HPDE6-E6E7 (cell line): ENCODE data around the gene DHRS2.
"Not testable (repeated sequence)": the region's sequence is repeated elsewhere in the genome, so short reads cannot be mapped to it uniquely, and the experiment has no call there.

Source experiments
- DNase-seq: peaks from one replicate; pipeline ENCODE4 v3.0.0; 2011; ENCODE audit warnings: missing footprints; ENCODE audit errors: extremely low spot score

Gene DHRS2

DNA sequence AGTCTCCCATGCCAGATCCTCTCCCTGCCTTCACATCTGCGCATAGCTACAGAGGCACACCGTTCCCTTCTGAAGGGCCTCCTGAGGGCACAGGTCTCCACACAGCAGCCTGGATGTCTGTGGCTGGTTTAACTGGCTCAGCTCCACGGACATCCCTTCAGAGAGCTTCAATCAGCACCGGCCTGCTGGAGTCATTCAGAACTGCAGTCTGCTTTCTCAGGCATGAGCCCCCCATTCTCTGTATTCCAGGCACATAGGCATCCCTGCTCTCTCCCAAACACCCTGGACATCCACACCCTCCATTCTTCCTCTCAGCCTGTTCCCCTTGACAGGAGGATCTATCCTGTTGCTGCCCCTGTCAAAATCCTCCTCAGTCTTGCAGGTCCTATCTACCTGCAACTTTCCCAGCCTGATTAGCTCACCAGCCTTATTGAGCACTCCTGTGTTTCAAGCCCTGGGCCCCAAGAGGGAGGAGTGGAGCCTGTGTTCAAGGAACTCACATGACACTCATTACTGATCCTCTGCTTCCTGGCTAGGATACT, 2.9 kb upstream of the DHRS2 start:
- no peak for DNase-seq

DNA sequence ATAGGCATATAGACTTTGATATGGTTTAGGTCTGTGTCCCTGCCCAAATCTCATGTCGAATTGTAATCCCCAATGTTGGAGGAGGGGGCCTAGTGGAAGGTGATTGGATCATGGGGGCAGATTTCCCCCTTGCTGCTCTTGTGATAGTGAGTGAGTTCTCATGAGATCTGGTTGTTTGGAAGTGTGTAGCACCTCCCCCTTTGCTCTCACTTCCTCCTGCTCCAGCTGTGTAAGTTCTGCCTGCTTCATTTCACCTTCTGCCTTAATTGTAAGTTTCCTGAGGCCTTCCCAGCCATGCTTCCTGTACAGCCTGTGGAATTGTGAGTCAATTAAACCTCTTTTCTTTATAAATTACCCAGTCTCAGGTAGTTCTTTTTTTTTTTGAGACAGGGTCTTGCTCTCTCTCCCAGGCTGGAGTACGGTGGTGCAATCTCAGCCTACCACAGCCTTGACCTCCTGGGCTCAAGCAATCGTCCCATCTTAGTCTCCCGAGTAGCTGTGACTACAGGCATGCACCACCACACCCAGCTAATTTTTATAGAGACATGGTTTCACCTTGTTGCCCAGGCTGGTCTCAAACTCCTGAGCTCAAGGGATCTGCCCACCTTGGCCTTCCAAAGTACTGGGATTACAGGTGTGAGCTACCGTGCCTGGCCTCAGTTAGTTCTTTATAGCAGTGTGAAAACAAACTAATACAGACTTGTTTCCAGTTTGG, 1.3 kb upstream of the DHRS2 start:
- DNase-seq: not testable (repeated sequence)

DNA sequence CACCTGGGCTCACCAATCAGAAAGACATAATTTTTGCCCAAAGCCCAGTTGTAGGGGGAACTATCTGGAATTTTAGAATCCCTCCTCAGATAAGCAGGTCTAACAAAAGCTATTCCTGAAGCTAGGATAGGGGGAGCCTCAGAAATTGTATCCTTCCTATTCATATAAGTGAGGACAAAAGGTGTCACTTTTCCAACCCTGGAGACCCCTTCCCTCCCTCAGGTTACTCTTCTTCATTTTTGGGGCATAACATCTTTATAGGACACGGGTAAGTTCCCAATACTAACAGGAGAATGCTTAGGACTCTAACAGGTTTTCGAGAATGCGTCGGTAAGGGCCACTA, 1.1 kb downstream of the DHRS2 start:
- DNase-seq: not testable (repeated sequence)

DNA sequence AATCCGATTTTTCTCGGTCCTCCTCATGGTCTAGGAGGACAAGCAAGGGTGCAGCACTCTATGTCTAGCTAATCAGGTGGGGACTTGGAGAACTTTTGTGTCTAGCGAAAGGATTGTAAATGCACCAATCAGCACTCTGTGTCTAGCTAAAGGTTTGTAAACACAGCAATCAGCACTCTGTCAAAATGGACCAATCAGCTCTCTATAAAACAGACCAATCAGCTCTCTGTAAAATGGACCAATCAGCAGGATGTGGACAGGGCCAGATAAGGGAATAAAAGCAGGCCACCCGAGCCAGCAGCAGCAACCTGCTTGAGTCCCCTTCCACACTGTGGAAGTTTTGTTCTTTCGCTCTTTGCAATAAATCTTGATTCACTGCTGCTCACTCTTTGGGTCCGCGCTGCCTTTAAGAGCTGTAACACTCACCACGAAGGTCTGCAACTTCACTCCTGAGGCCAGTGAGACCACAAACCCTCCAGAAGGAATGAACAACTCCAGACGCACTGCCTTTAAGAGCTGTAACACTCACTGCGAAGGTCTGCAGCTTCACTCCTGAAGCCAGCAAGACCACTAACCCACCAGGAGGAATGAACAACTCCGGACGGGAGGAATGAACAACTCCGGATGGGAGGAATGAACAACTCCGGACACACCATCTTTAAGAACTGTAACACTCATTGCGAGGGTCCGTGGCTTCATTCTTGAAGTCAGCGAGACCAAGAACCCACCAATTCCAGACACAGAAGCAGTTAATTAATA, 1.7 kb downstream of the DHRS2 start:
- not testable (repeated sequence) for DNase-seq

DNA sequence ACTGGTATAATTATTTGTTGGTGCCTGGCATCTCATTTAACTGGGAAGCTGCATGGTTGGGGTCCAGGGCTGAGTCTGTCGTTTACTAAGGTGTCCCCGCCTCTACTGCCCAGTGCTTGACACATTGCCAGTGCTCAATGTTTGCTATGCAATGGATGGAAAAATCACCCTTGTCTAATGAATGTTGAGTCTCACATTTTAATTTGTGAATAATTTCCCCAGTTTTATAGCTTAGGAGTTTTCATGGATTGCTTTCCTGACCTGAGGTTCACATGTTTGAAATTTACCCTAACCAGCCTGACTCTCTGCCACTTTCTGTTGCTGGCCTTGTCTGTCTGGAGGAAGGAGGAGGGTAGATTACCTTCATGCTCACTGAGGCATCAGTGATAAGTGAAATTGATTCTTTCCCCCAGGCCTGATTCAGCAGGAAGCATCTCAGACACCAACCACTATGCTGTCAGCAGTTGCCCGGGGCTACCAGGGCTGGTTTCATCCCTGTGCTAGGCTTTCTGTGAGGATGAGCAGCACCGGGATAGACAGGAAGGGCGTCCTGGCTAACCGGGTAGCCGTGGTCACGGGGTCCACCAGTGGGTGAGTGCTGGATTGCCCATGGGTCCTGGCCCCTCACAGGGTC, 2.4 kb downstream of the DHRS2 start:
- DNase-seq: no peak

DNA sequence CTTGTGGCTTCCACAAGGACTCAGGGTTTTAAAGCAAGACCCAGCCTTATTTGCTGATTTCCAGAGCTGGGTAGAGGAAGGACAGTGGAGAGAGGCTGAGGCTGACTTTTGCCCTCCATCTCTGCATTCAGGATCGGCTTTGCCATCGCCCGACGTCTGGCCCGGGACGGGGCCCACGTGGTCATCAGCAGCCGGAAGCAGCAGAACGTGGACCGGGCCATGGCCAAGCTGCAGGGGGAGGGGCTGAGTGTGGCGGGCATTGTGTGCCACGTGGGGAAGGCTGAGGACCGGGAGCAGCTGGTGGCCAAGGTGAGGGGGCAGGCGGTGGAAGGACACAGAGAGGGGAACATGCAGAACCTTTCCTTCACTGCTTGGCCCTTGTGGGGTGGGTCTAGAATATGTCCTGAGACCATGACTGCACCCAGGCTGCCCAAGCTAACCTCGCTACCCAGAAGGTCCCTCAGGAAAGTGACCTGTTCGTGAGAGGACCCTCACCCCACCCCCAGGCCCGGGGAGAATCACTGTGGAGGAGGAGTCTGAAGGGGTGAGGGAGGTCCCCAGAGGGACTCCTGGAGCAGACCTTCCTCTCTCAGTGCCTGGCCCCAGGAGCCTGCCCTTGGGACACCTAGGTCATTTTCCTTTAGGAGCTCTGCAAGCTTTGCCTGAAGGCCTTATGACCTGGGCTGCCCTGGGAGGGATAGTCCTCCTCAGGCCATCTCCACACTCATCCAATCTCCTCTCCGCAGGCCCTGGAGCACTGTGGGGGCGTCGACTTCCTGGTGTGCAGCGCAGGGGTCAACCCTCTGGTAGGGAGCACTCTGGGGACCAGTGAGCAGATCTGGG, 3.1 kb downstream of the DHRS2 start:
- DNase-seq: no peak

DNA sequence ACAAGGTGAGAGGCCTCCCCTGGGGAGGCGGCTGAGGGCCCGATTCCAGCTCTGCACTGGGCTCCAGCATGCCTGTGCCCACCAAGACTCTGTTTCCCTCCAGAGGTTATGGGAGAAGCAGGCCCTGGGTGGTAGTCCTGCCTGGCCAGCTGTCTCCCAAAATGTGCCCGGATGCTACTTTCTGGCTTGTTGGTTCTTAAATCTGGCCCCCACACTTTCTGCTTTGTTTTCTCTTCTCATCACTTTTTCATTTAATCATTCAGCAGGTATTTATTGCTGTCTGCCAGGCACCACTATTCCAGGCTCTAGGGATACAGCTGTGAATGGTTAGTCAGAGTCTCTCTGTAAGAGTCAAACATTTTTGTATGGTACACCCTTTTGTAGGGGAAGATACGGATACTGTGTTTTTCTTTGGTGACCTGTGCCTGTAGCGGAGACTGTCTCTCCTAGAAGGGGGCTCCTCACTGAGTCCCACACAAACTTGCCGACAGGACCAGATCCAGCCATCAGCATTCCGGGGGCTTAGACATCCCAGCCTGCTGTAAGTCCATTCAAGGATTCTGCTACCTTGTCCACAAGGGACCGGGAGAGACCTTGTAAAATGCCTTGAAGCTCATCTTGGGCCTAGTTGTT, 3.8 kb downstream of the DHRS2 start:
- DNase-seq: no peak

DNA sequence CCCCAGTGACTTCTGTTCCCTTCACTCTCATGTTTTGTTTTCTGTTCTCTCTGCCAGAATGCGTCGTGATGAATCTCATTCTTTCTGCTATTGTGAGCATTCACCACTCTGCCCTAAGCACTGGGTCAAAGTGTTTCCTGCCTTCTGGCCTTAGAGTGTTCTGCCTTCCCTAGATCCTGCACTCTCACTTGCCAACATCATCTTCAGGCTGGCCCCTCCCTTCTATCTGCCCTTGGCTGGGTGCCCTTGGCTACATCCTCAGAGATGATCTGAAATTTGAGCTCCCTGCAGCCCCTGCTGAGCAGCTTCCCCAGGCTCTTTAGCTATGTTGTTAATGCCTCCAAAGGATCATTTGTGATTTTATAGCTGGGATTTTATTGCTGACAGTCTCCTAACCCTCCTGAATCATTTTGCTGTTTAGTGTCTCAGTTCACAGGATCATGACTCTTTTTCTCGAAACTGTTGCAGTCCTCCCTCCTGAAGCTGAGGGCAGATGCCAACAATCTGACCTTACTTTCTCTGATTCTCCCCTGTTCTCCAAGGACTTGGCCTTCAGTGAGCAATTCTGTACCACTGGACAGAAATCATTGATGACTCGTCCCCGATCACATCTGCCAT, 4.5 kb downstream of the DHRS2 start:
- no peak for DNase-seq

DNA sequence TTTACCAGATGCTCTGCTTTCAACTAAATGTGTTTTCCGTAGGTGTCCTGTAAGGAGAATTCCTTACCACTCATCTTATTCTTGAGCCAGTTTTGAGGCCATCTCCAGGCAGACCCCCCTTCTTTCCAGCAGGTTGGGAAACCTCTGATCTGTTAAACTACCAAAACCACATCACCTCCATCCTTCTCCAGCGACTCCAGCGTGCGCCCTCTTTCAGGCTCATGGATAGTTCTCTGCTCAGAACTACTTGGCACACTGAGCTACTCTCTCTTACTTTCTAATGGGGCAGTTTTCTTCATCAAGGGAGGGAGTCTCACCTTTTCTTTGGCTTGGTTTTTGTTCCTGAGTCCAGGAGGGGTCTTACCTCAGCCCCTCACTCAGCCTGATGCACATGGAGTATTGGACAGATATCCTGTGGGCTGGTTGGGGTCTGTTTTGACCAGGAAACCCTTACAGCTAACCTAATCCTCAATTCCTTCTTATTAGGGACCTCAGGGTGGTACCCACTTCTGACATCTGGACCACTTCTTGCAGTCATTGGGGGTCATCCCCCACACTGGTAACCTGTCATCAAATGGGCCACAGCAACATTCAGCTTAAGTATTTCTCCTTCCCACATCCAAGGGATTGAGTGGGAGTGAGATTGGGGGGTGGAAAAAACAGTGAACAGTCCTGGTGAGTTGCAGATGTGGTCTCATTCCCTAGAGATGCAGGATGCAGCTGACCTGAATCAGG, 5.2 kb downstream of the DHRS2 start:
- DNase-seq: no peak

DNA sequence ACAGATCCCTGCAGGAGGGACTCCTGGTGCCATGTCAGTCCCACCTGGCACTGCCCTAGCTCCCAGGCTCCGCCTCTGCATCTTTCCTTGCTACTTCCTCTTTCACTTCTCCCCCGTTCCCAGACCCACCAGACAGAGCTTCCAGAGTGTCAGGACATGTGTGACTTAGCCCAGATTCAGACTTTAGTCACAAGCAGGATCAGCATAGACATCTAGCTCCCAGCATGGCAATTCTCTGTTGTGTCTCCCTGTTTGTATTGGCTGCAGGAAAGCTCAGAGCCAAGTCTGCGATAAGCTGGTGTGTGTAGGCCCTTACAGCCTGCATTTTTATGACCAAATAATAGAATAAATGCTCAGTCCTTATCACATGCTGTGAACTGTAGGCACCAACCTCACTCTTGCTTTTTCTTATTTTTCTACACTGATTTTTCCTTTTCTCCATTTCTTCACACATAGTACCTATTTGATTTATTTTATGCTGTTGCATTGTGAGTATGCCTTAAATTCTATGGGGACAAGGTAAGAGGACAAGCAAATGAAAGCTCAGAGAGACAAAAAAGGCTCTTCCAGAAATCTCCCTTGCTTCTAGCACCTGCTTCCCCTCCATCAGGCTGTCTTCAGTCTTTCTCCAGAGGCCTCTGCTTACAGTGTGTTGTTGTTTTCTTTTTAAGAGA, 5.9 kb downstream of the DHRS2 start:
- no peak for DNase-seq

DNA sequence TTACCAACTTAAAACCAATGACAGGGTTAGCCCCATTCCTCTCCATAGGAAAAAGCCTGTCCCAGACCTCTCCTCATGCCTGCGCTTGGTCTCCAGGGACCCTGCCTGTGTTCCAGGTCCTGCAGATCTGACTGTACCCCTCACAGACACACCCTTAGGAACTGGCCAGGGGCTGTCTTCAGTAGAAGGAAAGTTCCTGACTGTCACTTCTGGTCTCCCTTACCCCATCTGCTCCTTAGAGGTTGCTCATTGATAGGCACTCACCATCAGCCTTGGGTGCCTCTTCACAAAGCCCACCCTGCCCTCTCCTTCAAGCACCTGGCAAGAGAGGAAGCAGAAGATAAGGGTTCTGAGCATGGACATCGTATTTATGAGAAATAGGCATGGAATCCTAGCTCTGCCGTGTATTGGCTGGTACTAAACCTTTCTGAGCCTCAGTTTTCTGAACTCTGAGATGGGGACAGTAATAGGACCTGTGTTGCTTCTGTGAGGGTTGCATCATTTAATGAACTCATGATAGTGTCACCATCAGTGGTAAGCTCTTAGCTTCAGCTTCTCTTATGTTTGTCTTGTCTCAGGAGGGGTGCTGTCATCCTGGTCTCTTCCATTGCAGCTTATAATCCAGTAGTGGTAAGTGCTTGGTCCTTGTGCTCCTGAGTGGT, 7.5 kb downstream of the DHRS2 start:
- no peak for DNase-seq

DNA sequence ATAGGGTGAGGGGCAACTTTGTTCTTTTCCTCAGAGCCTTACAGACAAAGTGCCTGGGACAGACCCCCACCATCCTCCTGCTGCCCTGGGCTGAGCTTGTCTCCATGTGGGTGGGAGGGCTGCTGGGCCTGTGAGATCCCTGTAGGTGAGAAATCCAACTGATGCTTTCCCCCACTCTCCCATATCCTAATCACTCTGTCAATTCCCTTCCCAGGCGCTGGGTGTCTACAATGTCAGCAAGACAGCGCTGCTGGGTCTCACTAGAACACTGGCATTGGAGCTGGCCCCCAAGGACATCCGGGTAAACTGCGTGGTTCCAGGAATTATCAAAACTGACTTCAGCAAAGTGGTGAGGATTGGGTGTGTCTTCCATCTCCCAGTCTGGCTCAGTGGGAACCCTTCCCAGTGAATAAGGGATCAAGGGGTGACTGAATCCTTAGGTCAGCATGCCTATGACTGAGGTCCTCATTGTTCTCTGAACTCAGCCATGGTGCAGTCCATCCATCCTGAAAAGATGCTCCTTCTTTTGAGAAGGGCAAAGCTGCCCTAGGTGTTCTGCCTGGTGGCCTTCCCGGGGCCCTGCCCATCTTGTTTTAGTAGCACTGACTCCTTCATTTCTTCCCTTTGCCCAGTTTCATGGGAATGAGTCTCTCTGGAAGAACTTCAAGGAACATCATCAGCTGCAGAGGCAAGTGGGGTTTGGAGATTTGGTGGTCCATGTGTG, 8.2 kb downstream of the DHRS2 start:
- no peak for DNase-seq

DNA sequence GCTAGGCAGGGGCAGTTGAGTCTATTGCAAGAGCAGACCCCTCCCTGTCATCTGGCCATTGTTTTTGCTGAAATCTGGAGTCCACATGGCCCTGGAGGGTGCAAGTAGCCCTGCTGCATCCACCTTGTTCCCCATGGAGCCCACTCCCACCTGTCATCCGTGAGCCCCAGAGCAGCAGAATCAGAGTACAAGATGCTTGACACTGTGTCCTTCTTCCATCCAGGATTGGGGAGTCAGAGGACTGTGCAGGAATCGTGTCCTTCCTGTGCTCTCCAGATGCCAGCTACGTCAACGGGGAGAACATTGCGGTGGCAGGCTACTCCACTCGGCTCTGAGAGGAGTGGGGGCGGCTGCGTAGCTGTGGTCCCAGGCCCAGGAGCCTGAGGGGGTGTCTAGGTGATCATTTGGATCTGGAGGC, 8.8 kb downstream of the DHRS2 start:
- DNase-seq: no peak

DNA sequence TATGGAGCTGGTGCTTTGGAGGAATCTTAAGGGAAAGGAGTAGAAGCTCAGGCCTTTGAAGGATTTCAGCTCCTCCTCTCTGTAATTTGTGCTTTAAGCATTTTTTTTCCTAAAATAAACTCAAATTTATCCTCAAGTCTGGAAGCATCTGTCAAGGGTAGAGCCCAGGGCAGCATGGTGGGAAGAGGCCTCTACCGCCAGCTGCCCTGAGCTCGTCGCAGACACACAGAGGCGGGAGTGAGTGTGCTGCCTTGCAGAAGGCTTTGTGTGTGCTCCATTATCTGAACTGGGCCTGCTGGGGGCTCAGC, 9.3 kb downstream of the DHRS2 start:
- DNase-seq: no peak

DNA sequence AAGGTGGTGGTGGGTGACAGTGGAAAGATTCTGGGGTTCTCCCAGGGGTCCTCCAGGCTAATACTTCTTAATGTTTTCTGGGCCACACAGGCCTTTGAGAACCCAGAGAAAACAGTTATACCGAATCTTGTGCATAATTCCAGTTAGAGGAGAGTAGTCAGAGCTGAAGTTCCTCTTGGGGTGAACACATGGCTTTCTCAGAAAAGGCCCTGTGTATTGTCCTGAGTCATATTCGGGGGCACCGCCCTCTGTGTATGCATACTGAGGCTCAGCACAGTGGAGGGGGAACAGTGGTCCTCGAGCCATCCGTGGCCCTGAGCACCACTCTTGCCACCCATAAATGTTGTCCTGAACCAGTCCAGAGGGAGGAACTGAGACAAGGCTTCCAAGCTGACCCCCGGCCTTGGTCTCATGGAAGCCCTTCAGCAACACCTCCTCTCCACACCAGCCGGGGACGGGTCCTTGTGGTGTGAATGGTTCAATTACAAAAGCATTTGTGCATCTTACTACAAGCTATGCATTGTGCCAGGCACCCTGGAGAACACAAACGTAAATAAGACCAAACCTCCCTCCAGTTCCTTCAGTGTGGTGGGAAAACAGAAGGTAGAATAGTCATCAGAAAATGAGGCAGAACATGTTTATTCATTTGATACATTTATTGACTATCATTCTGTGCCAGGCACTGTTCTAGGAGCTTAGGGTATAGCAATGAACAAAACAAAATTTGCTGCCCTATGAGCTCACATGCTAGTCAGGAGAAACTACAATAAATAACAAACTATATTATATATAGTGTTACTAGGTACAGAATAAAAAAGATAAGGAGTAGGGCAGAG, 9.9 kb downstream of the DHRS2 start:
- no peak for DNase-seq

DNA sequence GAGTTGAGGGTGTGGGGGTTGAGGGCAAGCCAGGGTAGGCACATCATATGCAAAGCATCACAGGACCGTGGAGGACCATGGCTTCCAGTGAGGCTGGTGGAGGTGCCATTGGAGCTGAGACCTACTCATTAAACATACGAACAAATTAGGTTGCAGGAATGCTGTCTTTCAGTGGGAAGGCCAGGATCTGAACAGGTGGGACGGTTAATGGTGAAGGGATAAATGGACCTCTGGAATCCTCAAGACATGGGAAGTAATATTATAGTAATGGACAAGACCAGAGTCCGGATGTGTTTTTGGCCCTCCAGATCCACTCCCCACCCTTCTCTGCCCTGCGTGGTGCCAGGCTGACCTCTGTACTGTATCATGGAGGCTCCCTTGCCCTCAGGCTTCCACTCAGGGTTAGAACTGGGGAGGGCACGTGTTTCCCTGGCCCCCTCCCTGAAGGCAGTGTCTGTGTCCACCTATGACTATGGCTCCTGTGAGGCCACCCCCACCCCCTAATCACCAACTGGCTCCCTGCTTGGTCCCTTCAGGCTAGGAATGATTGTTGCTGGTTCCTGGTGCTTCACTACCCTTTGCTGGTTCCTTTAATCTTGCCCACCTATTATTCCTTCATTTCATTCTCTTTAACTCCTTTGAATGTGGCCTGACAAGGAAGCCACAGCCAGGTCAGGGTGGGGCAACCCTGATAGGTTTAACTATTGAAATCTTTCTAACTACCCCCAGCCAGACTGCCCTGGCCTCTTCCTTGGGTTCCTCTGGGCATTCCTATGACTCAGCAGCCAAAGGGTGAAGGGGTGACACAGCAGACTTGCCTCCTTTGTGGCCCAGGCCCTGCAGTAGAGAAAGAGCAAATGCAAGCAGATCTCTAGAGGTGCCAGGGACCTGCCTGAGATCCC, 10.7 kb downstream of the DHRS2 start:
- DNase-seq: no peak

DNA sequence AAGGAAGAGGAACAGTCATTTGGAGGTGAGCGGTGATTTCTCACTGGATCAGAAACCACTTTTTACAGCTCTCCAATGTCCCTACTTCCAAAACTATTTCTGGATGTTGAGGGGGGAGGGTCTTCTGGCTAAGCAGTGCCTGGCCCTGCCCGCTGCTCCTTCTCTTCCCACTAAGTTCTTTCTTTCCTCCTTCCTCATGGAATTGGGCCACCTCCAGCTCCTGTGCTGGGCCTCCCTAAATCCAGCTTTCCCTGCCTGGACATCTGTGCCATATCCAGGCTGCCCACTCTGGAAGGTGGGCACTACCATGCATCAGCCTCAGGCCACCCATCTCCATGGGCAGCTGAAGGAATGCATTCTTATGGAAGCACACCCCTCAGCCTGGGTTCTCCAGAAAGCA, 11.5 kb downstream of the DHRS2 start:
- no peak for DNase-seq
